Caki2 (cell line): Measurements from ENCODE around the gene SPATA6. TPM values are rescaled to one million over a fixed set of nuclear protein-coding genes. Genes with fewer than 3 reads are reported as not detected.
"Not testable (repeated sequence)": the region's sequence is repeated elsewhere in the genome, so short reads cannot be mapped to it uniquely, and the experiment has no call there.

ENCODE experiments used
- DNase-seq: peaks from one replicate; pipeline ENCODE4 v3.0.0-alpha.2; 2015; ENCODE audit warnings: low read depth
- in situ Hi-C: cut with HindIII; loops from 2 replicates; pipeline ENCODE4 v1.10.0; 2016; ENCODE audit warnings: low sequenced_read_pairs, low pct_unique_long_range_greater_than_20kb, mixed read lengths
- total RNA-seq: library from RNA; depleted of rRNA; stranded (reverse); fragments of >200 nt; shearing (Covaris generic); gene quantifications from 2 replicates; pipeline ENCODE4 v1.2.3, GENCODE V29; 2014; ENCODE audit warnings: low replicate concordance; rRNA removed

SPATA6 gene
- total RNA-seq, 1 experiment from 2014 or later: 2.9 TPM

- in situ Hi-C loops: no loop called here
- DNase-seq: no peak
Measured at GRCh38 chr1:48285525-48285924, 186.5 kb downstream of the SPATA6 start.

DNA sequence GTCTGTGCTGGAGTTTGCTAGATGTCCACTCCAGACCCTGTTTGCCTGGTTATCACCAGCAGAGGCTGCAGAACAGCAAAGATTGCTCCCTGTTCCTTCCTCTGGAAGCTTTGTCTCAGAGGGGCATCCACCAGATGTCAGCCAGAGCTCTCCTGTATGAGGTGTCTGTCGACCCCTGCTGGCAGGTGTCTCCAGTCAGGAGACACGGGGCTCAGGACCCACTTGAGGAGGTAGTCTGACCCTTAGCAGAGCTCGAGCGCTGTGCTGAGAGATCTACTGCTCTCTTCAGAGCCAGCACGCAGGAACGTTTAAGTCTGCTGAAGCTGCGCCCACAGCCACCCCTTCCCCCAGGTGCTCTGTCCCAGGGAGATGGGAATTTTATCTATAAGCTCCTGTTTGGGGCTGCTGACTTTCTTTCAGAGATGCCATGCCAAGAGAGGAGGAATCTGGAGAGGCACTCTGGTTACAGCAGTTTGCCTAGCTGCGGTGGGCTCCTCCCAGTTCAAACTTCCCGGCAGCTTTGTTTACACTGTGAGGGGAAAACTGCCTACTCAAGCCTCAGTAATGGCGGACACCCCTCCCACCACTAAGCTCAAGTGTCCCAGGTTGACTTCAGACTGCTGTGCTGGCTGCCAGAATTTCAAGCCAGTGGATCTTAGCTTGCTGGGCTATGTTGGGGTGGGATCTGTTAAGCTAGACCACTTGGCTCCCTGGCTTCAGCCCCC lies 187.1 kb downstream of the SPATA6 start:
- in situ Hi-C loops, DNase-seq: not testable (repeated sequence)

GRCh38 chr1:48282329-48282728 lies 189.7 kb downstream of the SPATA6 start:
- in situ Hi-C loops: not testable (repeated sequence)

DNA sequence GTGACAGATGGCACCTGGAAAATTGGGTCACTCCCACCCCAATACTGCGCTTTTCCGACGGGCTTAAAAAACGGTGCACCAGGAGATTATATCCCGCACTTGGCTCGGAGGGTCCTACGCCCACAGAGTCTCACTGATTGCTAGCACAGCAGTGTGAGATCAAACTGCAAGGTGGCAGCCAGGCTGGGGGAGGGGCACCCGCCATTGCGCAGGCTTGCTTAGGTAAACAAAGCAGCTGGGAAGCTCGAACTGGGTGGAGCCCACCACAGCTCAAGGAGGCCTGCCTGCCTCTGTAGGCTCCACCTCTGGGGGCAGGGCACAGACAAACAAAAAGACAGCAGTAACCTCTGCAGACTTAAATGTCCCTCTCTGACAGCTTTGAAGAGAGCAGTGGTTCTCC lies 194.6 kb downstream of the SPATA6 start:
- DNase-seq, in situ Hi-C loops: not testable (repeated sequence)

More at GRCh38 chr1:48282329-48282728, 189.7 kb downstream of the SPATA6 start:
- DNase-seq: not testable (repeated sequence)

DNA sequence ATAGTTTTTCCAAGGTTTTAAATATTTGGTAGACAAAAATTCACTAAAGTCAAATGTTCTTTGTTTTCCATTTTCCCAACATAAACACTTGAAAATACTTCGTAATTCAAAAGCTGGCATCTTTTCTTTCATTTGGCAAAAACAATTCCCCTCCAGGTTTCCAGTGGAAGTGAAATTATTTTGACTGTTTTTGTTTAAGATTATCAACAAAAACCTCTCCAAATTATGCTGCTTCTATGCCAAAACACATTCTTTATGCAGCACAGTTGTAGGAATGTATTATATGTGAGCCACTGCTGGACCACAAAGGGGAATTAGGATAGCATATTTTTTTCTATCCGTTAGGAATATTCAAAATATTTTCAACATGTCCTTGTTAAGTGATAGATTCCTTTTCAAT lies 205.4 kb downstream of the SPATA6 start:
- in situ Hi-C loops: no loop called here
- DNase-seq: no peak

DNA sequence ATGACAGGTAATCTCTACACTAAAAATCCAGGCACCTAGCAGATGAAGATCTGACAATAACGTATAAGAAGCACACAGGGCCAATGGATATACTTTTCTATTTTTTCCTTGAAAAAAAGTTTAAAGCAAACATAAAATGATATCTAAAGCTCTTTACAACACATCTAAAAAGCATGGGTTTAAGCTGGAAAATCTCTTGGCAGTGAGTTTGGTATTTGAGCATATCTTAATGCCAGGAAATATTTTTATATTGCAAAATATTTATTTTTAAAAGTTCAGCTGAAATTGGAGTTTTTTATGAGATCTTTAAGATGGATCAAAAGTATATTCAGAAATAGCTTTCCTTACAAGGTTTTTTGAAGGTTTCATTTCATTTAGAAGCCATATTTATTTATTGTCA lies 209.0 kb downstream of the SPATA6 start:
- in situ Hi-C loops: no loop called here
- no peak for DNase-seq

DNA sequence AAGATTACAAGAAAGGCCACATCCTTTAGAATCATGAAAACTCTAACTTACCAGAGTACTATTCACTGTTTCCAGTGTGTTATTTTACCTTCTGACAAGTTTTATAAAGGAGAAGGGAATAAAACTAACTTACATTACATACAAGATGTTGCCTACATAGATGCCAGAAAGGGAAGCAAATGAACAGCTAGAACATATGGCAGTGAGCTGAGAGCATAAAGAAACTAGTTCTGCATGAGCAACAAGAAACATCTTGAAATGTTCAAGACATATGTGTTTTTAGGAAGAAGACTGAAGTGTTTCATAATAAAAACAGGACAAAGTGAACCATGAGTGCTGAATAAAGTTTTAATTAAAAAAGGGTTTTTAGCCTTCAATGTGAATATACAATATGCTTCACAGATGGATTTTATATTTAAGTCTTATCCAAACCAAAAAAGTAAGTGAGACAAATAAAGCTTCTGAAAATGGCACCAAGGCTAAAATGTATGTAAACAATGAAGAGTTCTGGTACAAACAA lies 210.1 kb downstream of the SPATA6 start:
- in situ Hi-C loops: no loop called here
- DNase-seq: no peak

GRCh38 chr1:48258106-48258505 lies 213.9 kb downstream of the SPATA6 start:
- DNase-seq: no peak
- in situ Hi-C loops: no loop called here

GRCh38 chr1:48254254-48254653 lies 217.8 kb downstream of the SPATA6 start:
- DNase-seq: no peak
- in situ Hi-C loops: no loop called here

DNA sequence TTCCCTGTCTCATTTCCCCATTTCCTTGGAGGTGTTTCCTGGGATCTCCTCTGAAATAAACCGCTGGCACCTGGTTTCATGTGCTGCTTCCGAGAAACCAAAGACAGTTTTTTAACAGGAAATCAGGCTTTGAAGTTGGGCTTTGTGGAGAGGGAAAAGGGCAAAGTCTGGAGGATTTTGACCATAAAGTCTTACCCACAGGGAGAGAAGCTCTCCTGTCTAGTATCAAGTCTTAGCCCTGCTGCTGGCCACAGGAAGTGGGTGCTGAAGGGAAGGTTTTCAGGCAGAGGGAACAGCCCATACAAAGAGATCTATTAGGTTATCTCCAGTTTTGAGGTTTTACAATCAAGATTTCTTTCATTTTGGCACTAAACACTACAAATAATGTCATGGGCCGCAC lies 220.2 kb downstream of the SPATA6 start:
- no peak for DNase-seq
- in situ Hi-C loops: no loop called here

DNA sequence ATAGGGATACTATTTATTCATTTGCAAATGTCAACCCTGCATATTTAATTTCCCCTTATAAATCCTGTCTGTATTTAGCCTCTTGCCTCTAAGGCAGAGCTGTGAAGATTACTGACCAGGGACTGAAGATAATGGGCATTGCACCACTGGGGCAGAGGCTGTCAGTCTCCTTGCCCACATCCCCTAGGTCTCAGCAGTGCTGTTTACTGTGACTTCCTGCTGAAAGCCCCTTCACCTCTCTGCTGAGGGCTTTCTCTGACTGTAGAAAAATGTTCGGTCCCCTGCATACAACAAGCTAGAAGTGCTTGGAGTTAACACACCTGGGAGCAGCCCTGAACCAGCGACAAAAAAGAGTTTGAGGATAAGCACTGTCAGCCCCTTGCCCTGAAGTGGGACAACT lies 220.7 kb downstream of the SPATA6 start:
- in situ Hi-C loops: no loop called here
- DNase-seq: no peak

GRCh38 chr1:48250572-48250971 lies 221.4 kb downstream of the SPATA6 start:
- in situ Hi-C loops: no loop called here
- DNase-seq: no peak

DNA sequence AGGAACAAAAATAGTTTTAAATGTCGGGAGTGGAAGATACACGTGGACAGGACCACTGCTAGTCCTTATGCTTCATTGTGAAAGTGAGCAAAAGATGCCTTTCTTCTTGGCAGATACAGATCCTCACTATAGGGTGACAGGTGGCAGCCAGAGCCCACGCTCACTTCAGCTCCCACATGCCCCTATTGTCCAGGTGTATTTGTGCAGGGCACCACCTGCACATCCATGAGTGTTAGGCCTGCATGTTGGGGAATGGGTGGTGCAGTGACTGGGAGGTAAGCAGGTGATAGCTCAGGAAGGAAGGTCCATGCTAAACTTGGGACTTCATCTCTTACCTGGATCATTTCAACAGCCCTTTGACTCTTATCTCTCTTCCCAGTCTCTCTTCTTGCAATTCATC lies 222.1 kb downstream of the SPATA6 start:
- no peak for DNase-seq
- in situ Hi-C loops: no loop called here

DNA sequence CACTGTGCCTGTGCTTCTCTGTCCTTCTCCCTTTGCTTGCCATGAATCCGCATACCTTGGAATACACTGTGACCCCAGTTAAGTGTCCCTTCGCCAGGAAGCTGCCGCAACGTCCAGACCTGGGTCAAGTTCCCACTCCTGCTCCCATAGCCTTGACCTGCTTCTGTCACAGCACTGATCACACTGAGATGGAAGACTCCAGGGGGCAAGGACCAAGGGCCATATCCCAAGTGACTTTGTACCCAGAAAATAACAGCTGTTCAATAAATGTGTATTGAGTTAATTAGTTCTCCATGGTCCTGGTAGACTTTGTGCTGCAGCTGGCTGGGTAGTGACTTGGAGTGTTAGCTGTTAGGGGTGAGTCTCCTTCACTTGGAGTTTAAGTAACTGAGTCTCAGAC lies 223.6 kb downstream of the SPATA6 start:
- in situ Hi-C loops: no loop called here
- no peak for DNase-seq

DNA sequence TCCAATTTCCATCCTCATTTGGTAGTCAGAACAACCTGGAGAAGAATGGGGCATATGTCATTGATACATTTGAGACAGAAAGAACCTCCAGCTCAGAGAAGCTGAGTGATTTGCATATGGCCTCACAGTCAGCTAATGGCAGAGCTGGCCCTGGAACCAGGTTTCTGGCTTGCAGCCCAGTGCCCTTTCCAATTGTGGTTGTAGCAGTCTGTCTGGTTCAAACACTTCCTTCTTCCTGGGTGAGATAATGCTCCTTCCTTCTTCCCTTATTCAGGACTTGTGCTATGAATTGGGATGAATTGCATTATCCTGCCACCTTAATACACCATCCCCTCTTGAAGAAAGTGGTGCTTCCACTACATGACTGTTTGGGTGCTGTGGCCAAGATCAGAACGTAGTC lies 225.3 kb downstream of the SPATA6 start:
- DNase-seq: peak; percentile 25
- in situ Hi-C loops: no loop called here

Other genes with a start within 250 kb of the SPATA6 start
- 1.2 TPM in 1 of 2 replicates, not detected in the other for gene SLC5A9, start 249.5 kb downstream of the SPATA6 start, total RNA-seq